GM23338 (cell line): ENCODE data around the gene INO80C. TPM values are rescaled to one million over a fixed set of nuclear protein-coding genes. Genes with fewer than 3 reads are reported as not detected.

Experiments used
- ATAC-seq: fragments of 200-7000 bp; cut with Tn5 transposase; 3 replicates; pipeline ENCODE4 v1.9.1; 2020
- DNase-seq: peaks from one replicate; pipeline ENCODE4 v3.0.0-alpha.2; 2015; ENCODE audit warnings: low spot score
- H2AFZ ChIP-seq: fragments of 200-600 bp; sonication (generic); 2 replicates; pipeline ENCODE4 v1.8.0; 2016; ENCODE audit warnings: antibody characterized with exemption, mild to moderate bottlenecking, moderate library complexity
- H3F3A ChIP-seq: fragments of 200-600 bp; sonication (generic); replicated peaks from 2 replicates; pipeline ENCODE4 v1.8.0; 2017; ENCODE audit warnings: antibody characterized with exemption, mixed run types, low read depth
- H3K27ac ChIP-seq: fragments of 200-600 bp; sonication (generic); 2 replicates; pipeline ENCODE4 v1.6.1; 2016; ENCODE audit warnings: low read depth
- H3K27me3 ChIP-seq: fragments of 200-600 bp; sonication (generic); 2 replicates; pipeline ENCODE4 v1.8.0; 2016; ENCODE audit warnings: mild to moderate bottlenecking, mixed run types, moderate library complexity; ENCODE audit not compliant: insufficient read depth
- H3K36me3 ChIP-seq: fragments of 200-600 bp; sonication (generic); 2 replicates; pipeline ENCODE4 v1.8.0; 2016; ENCODE audit warnings: mild to moderate bottlenecking; ENCODE audit not compliant: insufficient read depth
- H3K4me1 ChIP-seq: fragments of 200-600 bp; sonication (generic); 2 replicates; pipeline ENCODE4 v1.8.0; 2016; ENCODE audit warnings: mild to moderate bottlenecking, moderate library complexity; ENCODE audit not compliant: insufficient read depth
- H3K4me2 ChIP-seq: fragments of 200-600 bp; sonication (generic); 2 replicates; pipeline ENCODE4 v1.7.1; 2017; ENCODE audit warnings: mixed run types
- H3K4me3 ChIP-seq: fragments of 200-600 bp; sonication (generic); 2 replicates; pipeline ENCODE4 v1.6.1; 2016; ENCODE audit warnings: mixed run types
- H3K79me2 ChIP-seq: fragments of 200-600 bp; sonication (generic); replicated peaks from 2 replicates; pipeline ENCODE4 v1.8.0; 2017; ENCODE audit warnings: mild to moderate bottlenecking; ENCODE audit not compliant: insufficient read depth
- H3K9me2 ChIP-seq: fragments of 200-600 bp; sonication (generic); 2 replicates; pipeline ENCODE4 v1.8.0; 2017; ENCODE audit not compliant: insufficient read depth
- H4K20me1 ChIP-seq: fragments of 200-600 bp; sonication (generic); replicated peaks from 2 replicates; pipeline ENCODE4 v1.8.0; 2017; ENCODE audit warnings: mild to moderate bottlenecking; ENCODE audit not compliant: insufficient read depth
- H3K27ac Mint-ChIP-seq: 2 replicates; pipeline ENCODE4 v1.8.0; 2020; ENCODE audit warnings: inconsistent platforms, mild to moderate bottlenecking, moderate library complexity, mixed read lengths
- H3K27me3 Mint-ChIP-seq: 3 replicates; pipeline ENCODE4 v1.8.0; 2022; ENCODE audit warnings: low read depth, mild to moderate bottlenecking, moderate library complexity, mixed read lengths, inconsistent platforms; ENCODE audit not compliant: insufficient read depth, poor library complexity
- H3K36me3 Mint-ChIP-seq: 3 replicates; pipeline ENCODE4 v1.8.0; 2021; ENCODE audit warnings: low read depth, mild to moderate bottlenecking, inconsistent platforms, moderate library complexity, mixed read lengths
- H3K4me1 Mint-ChIP-seq: 3 replicates; pipeline ENCODE4 v1.8.0; 2020; ENCODE audit warnings: mild to moderate bottlenecking, inconsistent platforms, mixed read lengths
- H3K4me3 Mint-ChIP-seq: 3 replicates; pipeline ENCODE4 v1.8.0; 2021; ENCODE audit warnings: moderate library complexity, mild to moderate bottlenecking, inconsistent platforms, mixed read lengths
- H3K9me3 Mint-ChIP-seq: 3 replicates; pipeline ENCODE4 v1.8.0; 2020; ENCODE audit warnings: moderate library complexity, mild to moderate bottlenecking, inconsistent platforms, mixed read lengths
- CREB1 ChIP-seq: fragments of 250-450 bp; sonication (Bioruptor Pico); IDR thresholded peaks from 2 replicates; pipeline ENCODE4 v1.5.0; 2020; ENCODE audit warnings: low read depth, mild to moderate bottlenecking, moderate library complexity
- EZH2 ChIP-seq: fragments of 200-600 bp; sonication (generic); IDR thresholded peaks from one replicate; pipeline ENCODE4 v1.8.0; 2017; ENCODE audit warnings: antibody characterized with exemption, mild to moderate bottlenecking, low read depth; ENCODE audit not compliant: unreplicated experiment
- EZH2phosphoT487 ChIP-seq: fragments of 200-600 bp; sonication (generic); IDR thresholded peaks from one replicate; pipeline ENCODE4 v1.8.1; 2018; ENCODE audit warnings: antibody characterized with exemption; ENCODE audit not compliant: unreplicated experiment
- JUNB ChIP-seq: IDR thresholded peaks from one replicate; pipeline ENCODE4 v1.6.1; 2016; ENCODE audit warnings: antibody characterized with exemption; ENCODE audit not compliant: unreplicated experiment
- NANOG ChIP-seq: IDR thresholded peaks from 2 replicates; pipeline ENCODE4 v1.6.1; 2016; ENCODE audit warnings: antibody characterized with exemption, borderline replicate concordance
- POLR2AphosphoS5 ChIP-seq: IDR thresholded peaks from 2 replicates; pipeline ENCODE4 v1.6.1; 2016; ENCODE audit warnings: antibody characterized with exemption, low read depth
- STAT1 ChIP-seq: IDR thresholded peaks from one replicate; pipeline ENCODE4 v1.6.1; 2016; ENCODE audit warnings: antibody characterized with exemption; ENCODE audit not compliant: unreplicated experiment
- ZNF114 ChIP-seq: fragments of 250-450 bp; sonication (Bioruptor Pico); IDR thresholded peaks from 2 replicates; pipeline ENCODE4 v1.5.0; 2020; ENCODE audit warnings: mild to moderate bottlenecking, moderate library complexity
- ZNF331 ChIP-seq: fragments of 250-450 bp; sonication (Bioruptor Pico); IDR thresholded peaks from 2 replicates; pipeline ENCODE4 v1.5.0; 2020; ENCODE audit warnings: low read depth, mild to moderate bottlenecking, moderate library complexity
- polyA plus RNA-seq: library from polyadenylated mRNA; unstranded; fragments of >200 nt; fragmentation: Nextera tagmentation; extraction: Ambion mirVana; gene quantifications from 2 replicates; pipeline ENCODE4 v1.2.1, GENCODE V29; 2016
- total RNA-seq: library from RNA; depleted of rRNA; stranded (reverse); fragments of >200 nt; shearing (Covaris generic); gene quantifications from 2 replicates; pipeline ENCODE4 v1.2.3, GENCODE V29; 2014
- TF ChIP-seq, protein P1 (sequence below): IDR thresholded peaks from one replicate; pipeline ENCODE4 v1.6.1; 2018; ENCODE audit warnings: antibody characterized with exemption; ENCODE audit not compliant: unreplicated experiment
- TF ChIP-seq, protein P2 (sequence below), 2 experiments: fragments of 200-600 bp in 1 of 2; sonication (generic) in 1 of 2; conservative IDR thresholded peaks; 2 replicates each; pipeline versions ENCODE4 v1.5.1 to v1.6.1; 2016 to 2017; ENCODE audit warnings: antibody characterized with exemption in 2 of 2, low read depth in 2 of 2, mild to moderate bottlenecking in 2 of 2, moderate library complexity in 1 of 2
- TF ChIP-seq, protein P3 (sequence below): fragments of 250-450 bp; sonication (Bioruptor Pico); IDR thresholded peaks from 2 replicates; pipeline ENCODE4 v1.5.0; 2020; ENCODE audit warnings: mild to moderate bottlenecking, moderate library complexity

Gene INO80C
- total and polyA plus RNA-seq, 2 experiments from 2014 or later: 16.3 to 52.3 TPM

DNA sequence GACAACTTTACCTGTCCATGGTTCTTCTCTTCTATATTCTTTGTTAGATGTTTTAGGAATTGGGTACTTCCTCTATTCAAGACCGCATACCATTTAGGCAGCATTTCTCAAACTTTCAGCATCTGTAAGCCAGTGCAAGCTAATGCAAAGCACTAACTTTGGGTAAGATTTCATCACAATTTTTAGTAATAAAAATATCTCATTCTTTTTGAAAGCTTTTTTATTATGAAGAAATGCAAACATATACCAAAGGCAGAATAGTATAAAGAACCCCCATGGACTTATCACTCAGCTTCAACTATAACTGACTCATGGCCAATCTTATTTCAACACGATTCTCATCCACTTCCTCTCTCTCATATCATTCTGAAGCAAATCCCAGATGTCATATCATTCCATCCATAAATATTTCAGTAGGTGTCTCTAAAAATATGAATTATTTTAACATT, 32.9 kb downstream of the INO80C start (continued):
- TF ChIP-seq ZNF331 (CRISPR knock-in tag): no peak
- TF ChIP-seq, protein P1, sequence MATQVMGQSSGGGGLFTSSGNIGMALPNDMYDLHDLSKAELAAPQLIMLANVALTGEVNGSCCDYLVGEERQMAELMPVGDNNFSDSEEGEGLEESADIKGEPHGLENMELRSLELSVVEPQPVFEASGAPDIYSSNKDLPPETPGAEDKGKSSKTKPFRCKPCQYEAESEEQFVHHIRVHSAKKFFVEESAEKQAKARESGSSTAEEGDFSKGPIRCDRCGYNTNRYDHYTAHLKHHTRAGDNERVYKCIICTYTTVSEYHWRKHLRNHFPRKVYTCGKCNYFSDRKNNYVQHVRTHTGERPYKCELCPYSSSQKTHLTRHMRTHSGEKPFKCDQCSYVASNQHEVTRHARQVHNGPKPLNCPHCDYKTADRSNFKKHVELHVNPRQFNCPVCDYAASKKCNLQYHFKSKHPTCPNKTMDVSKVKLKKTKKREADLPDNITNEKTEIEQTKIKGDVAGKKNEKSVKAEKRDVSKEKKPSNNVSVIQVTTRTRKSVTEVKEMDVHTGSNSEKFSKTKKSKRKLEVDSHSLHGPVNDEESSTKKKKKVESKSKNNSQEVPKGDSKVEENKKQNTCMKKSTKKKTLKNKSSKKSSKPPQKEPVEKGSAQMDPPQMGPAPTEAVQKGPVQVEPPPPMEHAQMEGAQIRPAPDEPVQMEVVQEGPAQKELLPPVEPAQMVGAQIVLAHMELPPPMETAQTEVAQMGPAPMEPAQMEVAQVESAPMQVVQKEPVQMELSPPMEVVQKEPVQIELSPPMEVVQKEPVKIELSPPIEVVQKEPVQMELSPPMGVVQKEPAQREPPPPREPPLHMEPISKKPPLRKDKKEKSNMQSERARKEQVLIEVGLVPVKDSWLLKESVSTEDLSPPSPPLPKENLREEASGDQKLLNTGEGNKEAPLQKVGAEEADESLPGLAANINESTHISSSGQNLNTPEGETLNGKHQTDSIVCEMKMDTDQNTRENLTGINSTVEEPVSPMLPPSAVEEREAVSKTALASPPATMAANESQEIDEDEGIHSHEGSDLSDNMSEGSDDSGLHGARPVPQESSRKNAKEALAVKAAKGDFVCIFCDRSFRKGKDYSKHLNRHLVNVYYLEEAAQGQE: no peak

DNA sequence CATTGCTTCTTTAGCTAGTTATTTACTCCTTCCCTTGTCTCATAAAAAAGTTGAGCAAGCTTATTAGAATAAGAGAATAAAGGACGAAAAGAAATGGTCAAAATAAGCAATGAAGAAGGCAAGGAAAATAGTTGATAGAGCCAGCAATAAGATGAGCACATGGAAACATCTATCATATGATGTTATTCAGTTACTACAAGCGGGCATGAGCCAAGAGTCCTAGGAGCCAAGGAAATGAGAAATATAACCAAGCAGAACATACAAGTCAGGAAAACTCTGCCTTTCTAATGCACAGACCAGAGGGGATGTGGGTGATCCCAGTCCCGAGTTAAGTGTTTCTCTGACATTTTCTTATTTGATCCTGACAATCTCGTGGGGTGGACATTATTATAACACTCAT, 33.9 kb downstream of the INO80C start:
- Histone ChIP-seq H3F3A (no peaks in the 10 kb centered on the region), H3K9me2 (peaks cover 6% of the 10 kb centered on the region; the same call in 1 of the 2 replicates), H3K27me3 (no peaks in the 10 kb centered on the region), H3K36me3 (no peaks in the 10 kb centered on the region), H3K4me2 (no peak overlapping the region), H3K27ac (no peak overlapping the region), H2AFZ (no peak overlapping the region), H3K4me1 (peaks cover 8% of the 10 kb centered on the region), H3K4me3 (no peak overlapping the region), H3K79me2 (no peaks in the 10 kb centered on the region), H4K20me1 (no peaks in the 10 kb centered on the region)
- DNase-seq: no peak
- ATAC-seq: no peak
- Mint-ChIP-seq H3K4me1 (peaks cover 16% of the 10 kb centered on the region), H3K9me3 (no peaks in the 10 kb centered on the region), H3K4me3 (no peak overlapping the region), H3K27me3 (peaks cover 3% of the 10 kb centered on the region), H3K36me3 (peaks cover 11% of the 10 kb centered on the region), H3K27ac (no peak overlapping the region)
- TF ChIP-seq JUNB: no peak
- no peak for TF ChIP-seq EZH2phosphoT487
- no peak for TF ChIP-seq EZH2
- TF ChIP-seq ZNF331 (CRISPR knock-in tag): no peak
- TF ChIP-seq ZNF114: no peak
- TF ChIP-seq, protein P2, sequence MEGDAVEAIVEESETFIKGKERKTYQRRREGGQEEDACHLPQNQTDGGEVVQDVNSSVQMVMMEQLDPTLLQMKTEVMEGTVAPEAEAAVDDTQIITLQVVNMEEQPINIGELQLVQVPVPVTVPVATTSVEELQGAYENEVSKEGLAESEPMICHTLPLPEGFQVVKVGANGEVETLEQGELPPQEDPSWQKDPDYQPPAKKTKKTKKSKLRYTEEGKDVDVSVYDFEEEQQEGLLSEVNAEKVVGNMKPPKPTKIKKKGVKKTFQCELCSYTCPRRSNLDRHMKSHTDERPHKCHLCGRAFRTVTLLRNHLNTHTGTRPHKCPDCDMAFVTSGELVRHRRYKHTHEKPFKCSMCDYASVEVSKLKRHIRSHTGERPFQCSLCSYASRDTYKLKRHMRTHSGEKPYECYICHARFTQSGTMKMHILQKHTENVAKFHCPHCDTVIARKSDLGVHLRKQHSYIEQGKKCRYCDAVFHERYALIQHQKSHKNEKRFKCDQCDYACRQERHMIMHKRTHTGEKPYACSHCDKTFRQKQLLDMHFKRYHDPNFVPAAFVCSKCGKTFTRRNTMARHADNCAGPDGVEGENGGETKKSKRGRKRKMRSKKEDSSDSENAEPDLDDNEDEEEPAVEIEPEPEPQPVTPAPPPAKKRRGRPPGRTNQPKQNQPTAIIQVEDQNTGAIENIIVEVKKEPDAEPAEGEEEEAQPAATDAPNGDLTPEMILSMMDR (conservative IDR thresholded peaks at IDR 0.05; ENCODE audit: low read depth in 2 of 2): no peak
- TF ChIP-seq STAT1: no peak
- TF ChIP-seq CREB1: no peak
- no peak for TF ChIP-seq POLR2AphosphoS5
- TF ChIP-seq, protein P3, sequence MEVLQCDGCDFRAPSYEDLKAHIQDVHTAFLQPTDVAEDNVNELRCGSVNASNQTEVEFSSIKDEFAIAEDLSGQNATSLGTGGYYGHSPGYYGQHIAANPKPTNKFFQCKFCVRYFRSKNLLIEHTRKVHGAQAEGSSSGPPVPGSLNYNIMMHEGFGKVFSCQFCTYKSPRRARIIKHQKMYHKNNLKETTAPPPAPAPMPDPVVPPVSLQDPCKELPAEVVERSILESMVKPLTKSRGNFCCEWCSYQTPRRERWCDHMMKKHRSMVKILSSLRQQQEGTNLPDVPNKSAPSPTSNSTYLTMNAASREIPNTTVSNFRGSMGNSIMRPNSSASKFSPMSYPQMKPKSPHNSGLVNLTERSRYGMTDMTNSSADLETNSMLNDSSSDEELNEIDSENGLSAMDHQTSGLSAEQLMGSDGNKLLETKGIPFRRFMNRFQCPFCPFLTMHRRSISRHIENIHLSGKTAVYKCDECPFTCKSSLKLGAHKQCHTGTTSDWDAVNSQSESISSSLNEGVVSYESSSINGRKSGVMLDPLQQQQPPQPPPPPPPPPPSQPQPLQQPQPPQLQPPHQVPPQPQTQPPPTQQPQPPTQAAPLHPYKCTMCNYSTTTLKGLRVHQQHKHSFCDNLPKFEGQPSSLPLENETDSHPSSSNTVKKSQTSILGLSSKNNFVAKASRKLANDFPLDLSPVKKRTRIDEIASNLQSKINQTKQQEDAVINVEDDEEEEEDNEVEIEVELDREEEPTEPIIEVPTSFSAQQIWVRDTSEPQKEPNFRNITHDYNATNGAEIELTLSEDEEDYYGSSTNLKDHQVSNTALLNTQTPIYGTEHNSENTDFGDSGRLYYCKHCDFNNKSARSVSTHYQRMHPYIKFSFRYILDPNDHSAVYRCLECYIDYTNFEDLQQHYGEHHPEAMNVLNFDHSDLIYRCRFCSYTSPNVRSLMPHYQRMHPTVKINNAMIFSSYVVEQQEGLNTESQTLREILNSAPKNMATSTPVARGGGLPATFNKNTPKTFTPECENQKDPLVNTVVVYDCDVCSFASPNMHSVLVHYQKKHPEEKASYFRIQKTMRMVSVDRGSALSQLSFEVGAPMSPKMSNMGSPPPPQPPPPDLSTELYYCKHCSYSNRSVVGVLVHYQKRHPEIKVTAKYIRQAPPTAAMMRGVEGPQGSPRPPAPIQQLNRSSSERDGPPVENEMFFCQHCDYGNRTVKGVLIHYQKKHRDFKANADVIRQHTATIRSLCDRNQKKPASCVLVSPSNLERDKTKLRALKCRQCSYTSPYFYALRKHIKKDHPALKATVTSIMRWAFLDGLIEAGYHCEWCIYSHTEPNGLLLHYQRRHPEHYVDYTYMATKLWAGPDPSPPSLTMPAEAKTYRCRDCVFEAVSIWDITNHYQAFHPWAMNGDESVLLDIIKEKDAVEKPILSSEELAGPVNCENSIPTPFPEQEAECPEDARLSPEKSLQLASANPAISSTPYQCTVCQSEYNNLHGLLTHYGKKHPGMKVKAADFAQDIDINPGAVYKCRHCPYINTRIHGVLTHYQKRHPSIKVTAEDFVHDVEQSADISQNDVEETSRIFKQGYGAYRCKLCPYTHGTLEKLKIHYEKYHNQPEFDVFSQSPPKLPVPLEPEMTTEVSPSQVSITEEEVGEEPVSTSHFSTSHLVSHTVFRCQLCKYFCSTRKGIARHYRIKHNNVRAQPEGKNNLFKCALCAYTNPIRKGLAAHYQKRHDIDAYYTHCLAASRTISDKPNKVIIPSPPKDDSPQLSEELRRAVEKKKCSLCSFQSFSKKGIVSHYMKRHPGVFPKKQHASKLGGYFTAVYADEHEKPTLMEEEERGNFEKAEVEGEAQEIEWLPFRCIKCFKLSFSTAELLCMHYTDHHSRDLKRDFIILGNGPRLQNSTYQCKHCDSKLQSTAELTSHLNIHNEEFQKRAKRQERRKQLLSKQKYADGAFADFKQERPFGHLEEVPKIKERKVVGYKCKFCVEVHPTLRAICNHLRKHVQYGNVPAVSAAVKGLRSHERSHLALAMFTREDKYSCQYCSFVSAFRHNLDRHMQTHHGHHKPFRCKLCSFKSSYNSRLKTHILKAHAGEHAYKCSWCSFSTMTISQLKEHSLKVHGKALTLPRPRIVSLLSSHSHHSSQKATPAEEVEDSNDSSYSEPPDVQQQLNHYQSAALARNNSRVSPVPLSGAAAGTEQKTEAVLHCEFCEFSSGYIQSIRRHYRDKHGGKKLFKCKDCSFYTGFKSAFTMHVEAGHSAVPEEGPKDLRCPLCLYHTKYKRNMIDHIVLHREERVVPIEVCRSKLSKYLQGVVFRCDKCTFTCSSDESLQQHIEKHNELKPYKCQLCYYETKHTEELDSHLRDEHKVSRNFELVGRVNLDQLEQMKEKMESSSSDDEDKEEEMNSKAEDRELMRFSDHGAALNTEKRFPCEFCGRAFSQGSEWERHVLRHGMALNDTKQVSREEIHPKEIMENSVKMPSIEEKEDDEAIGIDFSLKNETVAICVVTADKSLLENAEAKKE: no peak
- no peak for TF ChIP-seq NANOG
